H9 (cell line): ENCODE data around the gene CYB5R3. TPM values are rescaled to one million over a fixed set of nuclear protein-coding genes. Genes with fewer than 3 reads are reported as not detected.

Source experiments
- DNase-seq: peaks from one replicate; pipeline ENCODE4 v3.0.0-alpha.2; 2017
- H2AFZ ChIP-seq: one replicate; pipeline ENCODE4 v1.6.1; 2013; ENCODE audit warnings: mild to moderate bottlenecking, low read length, control low read depth, moderate library complexity
- H2AK5ac ChIP-seq: 2 replicates; pipeline ENCODE4 v1.6.1; 2013; ENCODE audit warnings: low read length, control low read depth, mixed read lengths; ENCODE audit not compliant: insufficient read length
- H2BK120ac ChIP-seq: one replicate; pipeline ENCODE4 v1.6.1; 2013; ENCODE audit warnings: low read depth, mild to moderate bottlenecking, low read length, control low read depth, inconsistent platforms; ENCODE audit not compliant: poor library complexity, severe bottlenecking
- H2BK12ac ChIP-seq: 2 replicates; pipeline ENCODE4 v1.6.1; 2013; ENCODE audit warnings: low read length, control low read depth, mixed read lengths, low read depth; ENCODE audit not compliant: insufficient read length
- H2BK15ac ChIP-seq: 2 replicates; pipeline ENCODE4 v1.6.1; 2013; ENCODE audit warnings: low read depth, low read length, control low read depth
- H2BK20ac ChIP-seq: one replicate; pipeline ENCODE4 v1.6.1; 2013; ENCODE audit warnings: low read depth, mild to moderate bottlenecking, low read length, control low read depth, inconsistent platforms; ENCODE audit not compliant: poor library complexity, severe bottlenecking
- H2BK5ac ChIP-seq: 2 replicates; pipeline ENCODE4 v1.6.1; 2013; ENCODE audit warnings: low read length, control low read depth, mixed read lengths; ENCODE audit not compliant: insufficient read length
- H3K14ac ChIP-seq: 2 replicates; pipeline ENCODE4 v1.6.1; 2013; ENCODE audit warnings: low read length, control low read depth; ENCODE audit not compliant: insufficient read depth
- H3K18ac ChIP-seq: 2 replicates; pipeline ENCODE4 v1.6.1; 2013; ENCODE audit warnings: low read depth, mild to moderate bottlenecking, mixed read lengths, low read length, control low read depth; ENCODE audit not compliant: insufficient read length
- H3K23ac ChIP-seq: 2 replicates; pipeline ENCODE4 v1.6.1; 2013; ENCODE audit warnings: low read length, control low read depth, mixed read lengths, low read depth; ENCODE audit not compliant: insufficient read length
- H3K23me2 ChIP-seq: 2 replicates; pipeline ENCODE4 v1.6.1; 2013; ENCODE audit warnings: low read depth, mild to moderate bottlenecking, mixed read lengths, low read length, control low read depth; ENCODE audit not compliant: insufficient read length, poor library complexity, severe bottlenecking
- H3K27ac ChIP-seq: 2 replicates; pipeline ENCODE4 v1.5.1; 2013; ENCODE audit warnings: low read length, control low read depth, mixed read lengths, low read depth; ENCODE audit not compliant: insufficient read length
- H3K27me3 ChIP-seq: 2 replicates; pipeline ENCODE4 v1.6.1; 2013; ENCODE audit warnings: low read length, control low read depth, inconsistent platforms; ENCODE audit not compliant: insufficient read depth
- H3K4ac ChIP-seq: 2 replicates; pipeline ENCODE4 v1.6.1; 2013; ENCODE audit warnings: low read depth, mild to moderate bottlenecking, control low read depth, inconsistent platforms, low read length, moderate library complexity
- H3K4me1 ChIP-seq: 2 replicates; pipeline ENCODE4 v1.6.1; 2013; ENCODE audit warnings: low read length, control low read depth, inconsistent platforms; ENCODE audit not compliant: insufficient read depth
- H3K4me2 ChIP-seq: 2 replicates; pipeline ENCODE4 v1.6.1; 2013; ENCODE audit warnings: low read length, control low read depth, mixed read lengths; ENCODE audit not compliant: insufficient read length, insufficient read depth
- H3K56ac ChIP-seq: 2 replicates; pipeline ENCODE4 v1.6.1; 2013; ENCODE audit warnings: low read depth, mild to moderate bottlenecking, mixed read lengths, low read length, control low read depth; ENCODE audit not compliant: insufficient read length
- H3K79me1 ChIP-seq: 2 replicates; pipeline ENCODE4 v1.6.1; 2013; ENCODE audit warnings: low read depth, mild to moderate bottlenecking, moderate library complexity, low read length, control low read depth, inconsistent platforms; ENCODE audit not compliant: insufficient read depth, poor library complexity, severe bottlenecking
- H3K79me2 ChIP-seq: 2 replicates; pipeline ENCODE4 v1.6.1; 2013; ENCODE audit warnings: low read length, control low read depth, inconsistent platforms; ENCODE audit not compliant: insufficient read depth
- H3K9ac ChIP-seq: 2 replicates; pipeline ENCODE4 v1.6.1; 2013; ENCODE audit warnings: low read length, control low read depth, mixed read lengths; ENCODE audit not compliant: insufficient read length; ENCODE audit errors: extremely low read depth
- H3K9me3 ChIP-seq: one replicate; pipeline ENCODE4 v1.6.1; 2013; ENCODE audit warnings: low read depth, low read length, inconsistent platforms; ENCODE audit not compliant: control insufficient read depth
- H3T11ph ChIP-seq: one replicate; pipeline ENCODE4 v1.6.1; 2013; ENCODE audit warnings: mild to moderate bottlenecking, low read length, control low read depth, inconsistent platforms
- H4K20me1 ChIP-seq: one replicate; pipeline ENCODE4 v1.6.1; 2013; ENCODE audit not compliant: control insufficient read depth, insufficient read length, insufficient read depth
- H4K5ac ChIP-seq: 2 replicates; pipeline ENCODE4 v1.6.1; 2013; ENCODE audit warnings: low read depth, mild to moderate bottlenecking, mixed read lengths, low read length, control low read depth; ENCODE audit not compliant: insufficient read length
- H4K8ac ChIP-seq: replicated peaks from 2 replicates; pipeline ENCODE4 v1.6.1; 2013; ENCODE audit warnings: low read length, control low read depth, mixed read lengths, low read depth; ENCODE audit not compliant: insufficient read length
- H4K91ac ChIP-seq: 2 replicates; pipeline ENCODE4 v1.6.1; 2013; ENCODE audit warnings: low read depth, mild to moderate bottlenecking, moderate library complexity, mixed read lengths, low read length, control low read depth; ENCODE audit not compliant: insufficient read length
- H3K27ac Mint-ChIP-seq, 3 experiments: 2 replicates in 2 of 3; 3 replicates in 1 of 3; pipeline ENCODE4 v1.8.0; 2020 to 2021; ENCODE audit warnings: mixed read lengths in 3 of 3, mild to moderate bottlenecking in 1 of 3, moderate library complexity in 1 of 3
- H3K27me3 Mint-ChIP-seq: 2 replicates; pipeline ENCODE4 v1.8.0; 2021; ENCODE audit warnings: low read depth, mild to moderate bottlenecking, moderate library complexity, mixed read lengths
- H3K36me3 Mint-ChIP-seq, 3 experiments: 2 replicates in 2 of 3; 3 replicates in 1 of 3; pipeline ENCODE4 v1.8.0; 2020 to 2021; ENCODE audit warnings: low read depth in 3 of 3, mixed read lengths in 3 of 3; ENCODE audit not compliant: insufficient read depth in 1 of 3
- H3K4me1 Mint-ChIP-seq, 2 experiments: 2 replicates each; pipeline ENCODE4 v1.8.0; 2020; ENCODE audit warnings: mixed read lengths in 2 of 2
- H3K4me3 Mint-ChIP-seq, 2 experiments: 2 replicates in 1 of 2; 3 replicates in 1 of 2; pipeline ENCODE4 v1.8.0; 2020 to 2021; ENCODE audit warnings: mild to moderate bottlenecking in 2 of 2, mixed read lengths in 2 of 2, moderate library complexity in 1 of 2
- H3K9me3 Mint-ChIP-seq, 2 experiments: 2 replicates in 1 of 2; 3 replicates in 1 of 2; pipeline ENCODE4 v1.8.0; 2020; ENCODE audit warnings: mild to moderate bottlenecking in 2 of 2, mixed read lengths in 2 of 2, moderate library complexity in 1 of 2
- CTCF ChIP-seq: fragments of 200-600 bp; sonication (generic); conservative IDR thresholded peaks from 3 replicates; pipeline ENCODE4 v1.8.0; 2021; ENCODE audit warnings: antibody characterized with exemption, mild to moderate bottlenecking
- WGBS: extraction: QIAGEN DNeasy Blood & Tissue Kit; methylation state at CpG from one replicate; pipeline ENCODE4 v1.1.7; 2013; ENCODE audit warnings: missing lambda C conversion rate, low lambda C conversion rate, mixed read lengths; ENCODE audit not compliant: insufficient read length; ENCODE audit errors: extremely low coverage; 5-methylcytosine and 5-hydroxymethylcytosine counted together
- total RNA-seq: library from RNA; stranded (reverse); gene quantifications from 2 replicates; pipeline ENCODE4 v1.2.1, GENCODE V29; 2021

The CYB5R3 gene
- total RNA-seq, 1 experiment from 2014 or later: 97.4 TPM

GRCh38 chr22:42612336-42612735, 36.9 kb downstream of the CYB5R3 start:
- no peak overlapping the region for H4K5ac ChIP-seq
- no peak overlapping the region for H3K23ac ChIP-seq
- H3K18ac ChIP-seq: no peak overlapping the region
- H3K23me2 ChIP-seq: peaks cover 5% of the 10 kb centered on the region
- H3K9me3 Mint-ChIP-seq: peaks cover 7 to 12% of the 10 kb centered on the region in 2 experiments; a peak in 4 of 5 replicates
- H3T11ph ChIP-seq: no peak overlapping the region
- no CpG with 5 or more reads among the region's 11 CpGs for WGBS
- peaks cover 5% of the 10 kb centered on the region; the same call in 1 of the 2 replicates for H3K4me1 ChIP-seq
- H3K56ac ChIP-seq: no peak overlapping the region
- no peak for TF ChIP-seq CTCF
- no peaks in the 10 kb centered on the region for H3K9me3 ChIP-seq
- H2BK12ac ChIP-seq: no peak overlapping the region
- H3K79me1 ChIP-seq: peaks cover 13% of the 10 kb centered on the region
- no peak overlapping the region for H2BK20ac ChIP-seq
- H3K27me3 ChIP-seq: no peaks in the 10 kb centered on the region
- peaks cover 37% of the 10 kb centered on the region for H3K79me2 ChIP-seq
- H2BK120ac ChIP-seq: no peak overlapping the region
- H2BK15ac ChIP-seq: no peak overlapping the region
- no peak overlapping the region for H2AK5ac ChIP-seq
- H3K9ac ChIP-seq: no peak overlapping the region
- no peak for DNase-seq
- peaks cover 2% of the 10 kb centered on the region for H3K27me3 Mint-ChIP-seq
- peak overlapping the region in 1 of 2 experiments; percentile 40; a peak in 1 of 5 replicates for H3K4me3 Mint-ChIP-seq
- no peak overlapping the region for H3K27ac Mint-ChIP-seq
- H2BK5ac ChIP-seq: no peak overlapping the region
- no peak overlapping the region for H3K4ac ChIP-seq
- no peak overlapping the region for H4K91ac ChIP-seq
- no peak overlapping the region for H4K8ac ChIP-seq
- H3K4me2 ChIP-seq: no peak overlapping the region
- peaks cover 32 to 52% (median 49%) of the 10 kb centered on the region in 3 experiments for H3K36me3 Mint-ChIP-seq
- H4K20me1 ChIP-seq: no peaks in the 10 kb centered on the region
- no peak overlapping the region for H2AFZ ChIP-seq
- no peak overlapping the region for H3K14ac ChIP-seq
- H3K4me1 Mint-ChIP-seq: peaks cover 49 to 52% of the 10 kb centered on the region in 2 experiments
- H3K27ac ChIP-seq: no peak overlapping the region
